Stimulated activated CD4-positive, alpha-beta T cell treated with anti-CD3 and anti-CD28 coated beads, Interleukin-12 subunit alpha, Interleukin-12 subunit beta, amount 100 ng/mL, for 48 hours (primary cell): ENCODE measurements around the gene OSBPL3.
"Not testable (repeated sequence)": the region's sequence is repeated elsewhere in the genome, so short reads cannot be mapped to it uniquely, and the experiment has no call there.

Source experiments
- DNase-seq, 3 donors: peaks; one replicate each; pipeline ENCODE4 v3.0.0-alpha.2; 2020; ENCODE audit warnings: low read depth in 2 of 3, low spot score in 1 of 3

Gene OSBPL3

DNA sequence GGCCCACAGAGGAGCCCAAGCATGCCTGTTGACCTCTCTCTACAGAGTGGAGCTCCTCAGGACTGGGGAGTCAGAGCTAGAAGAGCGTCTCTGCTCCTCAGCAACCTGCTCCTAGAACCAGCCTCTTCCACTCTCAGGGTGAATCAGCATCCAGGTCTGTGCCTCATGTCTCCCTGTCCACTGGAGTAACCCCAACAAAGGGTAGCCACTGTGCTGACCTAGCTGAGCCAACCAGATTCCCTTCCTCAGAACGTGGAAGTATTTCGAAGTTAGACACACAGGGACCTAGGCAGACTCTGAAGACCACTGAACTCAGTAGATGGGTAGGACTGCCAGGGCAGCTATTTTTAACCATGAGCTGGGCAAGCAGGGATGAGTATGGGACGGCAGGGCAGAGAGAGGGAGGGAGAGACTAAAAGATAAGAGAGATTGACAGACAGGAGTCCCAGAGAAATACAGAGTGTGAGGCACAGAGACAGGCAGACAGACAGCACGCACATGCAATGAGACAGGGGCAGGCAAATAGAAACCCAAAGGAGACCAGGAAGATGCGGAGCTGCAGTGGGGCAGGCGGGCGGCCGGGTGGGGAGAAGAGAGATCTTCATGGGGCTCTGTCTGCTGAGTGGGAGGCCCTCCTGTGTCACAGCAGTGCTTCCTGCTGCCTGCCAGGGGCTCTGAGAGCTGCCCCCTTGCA lies 56.7 kb downstream of the OSBPL3 start:
- DNase-seq: no peak

DNA sequence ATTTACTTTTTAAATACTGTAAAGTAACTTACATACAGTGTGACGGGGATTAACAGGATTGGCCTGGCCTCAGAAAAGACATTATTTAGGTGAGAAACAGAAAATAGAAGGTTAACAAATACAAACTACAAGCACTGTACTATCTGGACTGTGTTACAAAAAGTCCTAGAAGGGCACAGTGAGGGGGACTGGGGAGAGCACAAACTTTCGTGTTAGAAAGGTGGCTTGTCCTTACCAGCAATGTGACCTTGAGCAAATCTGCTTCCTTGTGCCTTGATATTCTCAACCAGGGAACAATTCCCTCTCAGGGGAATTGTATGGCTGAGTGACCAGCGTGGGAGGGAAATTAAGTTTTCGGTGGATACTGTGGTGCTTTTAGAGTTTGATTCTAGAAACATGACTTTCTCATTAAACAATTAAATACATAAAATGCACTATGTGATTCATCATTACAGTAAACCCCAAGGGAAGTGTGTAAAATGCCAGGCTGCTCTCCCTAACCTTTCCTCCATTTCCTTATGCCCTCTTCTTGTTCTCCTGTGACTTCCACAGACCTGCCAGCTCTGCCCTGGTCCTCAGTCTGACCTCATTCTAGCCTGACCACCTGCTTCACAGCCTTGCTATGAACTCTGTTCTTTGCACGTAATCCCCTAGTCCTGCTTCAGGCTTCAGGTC lies 57.7 kb downstream of the OSBPL3 start:
- DNase-seq: no peak

DNA sequence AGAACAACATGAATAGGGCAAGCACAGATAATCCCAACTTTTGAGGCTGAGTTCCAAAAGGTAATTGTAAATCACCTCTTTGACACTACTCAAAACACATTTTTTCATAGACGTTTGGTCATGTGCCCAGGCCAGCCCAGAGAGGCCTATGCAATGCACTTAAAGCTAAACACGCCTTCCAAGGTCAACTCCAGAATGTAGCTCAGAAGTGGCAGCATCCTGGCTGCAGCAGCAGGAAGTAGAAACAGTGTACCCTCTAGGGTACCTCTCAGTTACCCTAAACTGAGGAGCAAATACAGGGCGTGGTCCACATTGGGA lies 58.7 kb downstream of the OSBPL3 start:
- no peak for DNase-seq

DNA sequence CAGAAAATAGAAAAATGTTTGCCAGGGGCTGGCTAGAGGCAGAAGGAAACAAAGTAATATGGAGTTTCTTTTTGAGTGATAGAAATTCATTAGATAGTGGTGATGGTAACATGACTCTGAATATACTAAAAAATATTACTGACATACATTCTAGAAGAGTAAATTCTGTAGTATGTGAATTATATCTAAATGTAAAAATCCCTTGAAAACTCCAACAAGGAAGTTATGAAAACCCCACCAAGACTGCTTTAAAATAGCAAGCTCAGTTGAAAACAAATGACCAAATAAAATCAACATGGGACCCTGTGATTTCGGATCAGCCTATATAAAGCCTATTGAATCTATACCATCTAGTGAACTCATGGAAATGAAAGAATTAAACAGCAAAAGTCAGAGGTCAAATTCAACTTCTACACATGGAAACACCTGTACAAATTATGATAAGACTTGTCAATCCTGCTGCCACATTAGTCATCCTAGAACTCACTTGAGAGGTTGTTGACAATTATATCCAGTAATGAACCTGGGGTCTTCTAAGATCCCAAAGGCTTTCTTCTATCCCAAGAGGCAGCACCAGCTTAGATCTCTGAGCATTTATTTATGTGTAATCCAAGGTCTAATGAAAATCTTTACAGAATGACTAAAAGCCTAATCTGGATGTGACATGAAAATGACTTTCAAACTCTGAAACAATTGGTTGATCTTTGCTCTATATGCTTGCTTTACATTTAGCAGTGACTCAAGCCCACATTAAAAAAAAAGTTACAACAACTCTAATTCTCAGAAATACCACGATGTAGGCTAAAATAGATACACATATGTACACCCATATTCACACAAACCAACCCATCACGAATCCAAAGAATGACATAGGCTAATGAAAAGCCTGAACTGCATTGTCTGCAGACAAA lies 59.3 kb downstream of the OSBPL3 start:
- DNase-seq: no peak

DNA sequence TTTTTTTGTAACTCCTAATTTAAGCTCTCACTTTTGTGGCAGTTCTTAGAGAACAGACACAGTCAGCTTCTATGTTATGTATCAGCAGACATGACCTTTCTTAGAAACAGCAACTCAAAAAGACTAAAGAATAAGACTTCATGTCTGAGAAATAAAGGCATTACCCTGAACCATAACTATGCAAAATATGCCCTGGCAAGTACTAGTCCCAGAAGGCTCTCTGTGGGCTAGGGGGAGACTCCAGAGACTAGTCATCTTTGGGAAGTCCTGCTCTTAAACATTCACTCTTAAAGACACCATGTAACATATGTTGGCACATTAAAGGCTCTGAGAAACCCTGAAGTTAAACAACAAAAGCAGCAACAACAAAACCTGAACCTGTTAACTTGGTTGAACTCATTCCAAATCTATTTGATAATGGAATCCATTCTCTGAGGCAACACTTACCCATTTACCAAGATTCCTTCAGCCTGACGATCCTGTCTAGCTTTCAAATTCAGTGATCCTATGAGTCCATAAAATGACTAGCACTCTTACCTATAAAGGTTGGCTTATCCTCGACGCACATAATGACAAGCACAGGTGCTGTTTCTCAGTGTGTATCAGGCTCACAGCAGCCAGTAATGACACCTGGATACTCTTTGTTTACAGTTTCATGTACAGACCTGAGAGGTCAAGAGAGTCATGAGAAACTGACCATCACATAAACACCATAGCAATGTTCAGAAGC lies 62.3 kb downstream of the OSBPL3 start:
- DNase-seq: no peak

DNA sequence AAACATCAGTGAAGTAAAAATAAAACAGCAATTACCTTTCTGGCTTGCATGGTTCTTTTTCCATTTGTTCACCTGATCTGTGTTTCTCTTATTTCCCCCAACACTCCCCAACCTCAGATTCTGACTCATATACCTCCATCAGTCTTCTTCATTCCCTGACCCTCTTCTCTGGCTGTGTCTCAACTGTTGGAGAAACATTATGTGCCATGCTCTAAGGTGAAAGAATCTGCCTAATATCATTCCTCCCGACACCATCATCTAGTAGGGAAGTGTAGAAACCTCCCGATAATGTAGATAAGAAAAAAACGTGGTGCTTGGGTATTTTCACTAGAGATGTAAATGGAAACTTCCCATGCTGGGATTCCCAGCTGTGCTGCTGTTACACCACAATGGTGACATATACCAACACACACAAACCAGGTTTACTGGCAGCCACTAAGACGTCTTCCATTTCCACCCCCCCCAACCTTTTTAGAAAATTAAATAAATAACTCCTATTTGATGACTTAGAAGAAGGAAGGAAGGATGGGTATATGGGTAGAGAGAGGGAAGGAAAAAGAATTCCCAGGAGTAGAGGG lies 63.4 kb downstream of the OSBPL3 start:
- no peak for DNase-seq

DNA sequence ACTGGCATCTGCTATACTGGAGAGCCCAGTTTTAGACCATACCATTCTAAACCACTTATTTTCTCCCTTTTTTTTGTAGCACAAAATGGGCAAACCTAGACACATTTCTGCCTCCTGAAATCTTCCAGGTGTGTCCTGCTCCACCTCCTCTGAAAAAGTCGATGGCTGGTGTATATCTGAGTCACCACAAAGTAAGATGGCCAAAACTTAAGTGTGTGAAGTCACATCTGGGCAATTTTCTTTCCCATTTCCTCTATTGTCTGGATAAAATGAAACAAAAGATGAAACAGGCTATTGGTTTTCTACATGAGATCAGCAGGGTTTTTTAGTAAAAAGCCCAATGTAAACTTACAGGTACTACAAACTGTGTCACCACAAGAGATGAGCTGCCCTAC lies 65.5 kb downstream of the OSBPL3 start:
- no peak for DNase-seq

DNA sequence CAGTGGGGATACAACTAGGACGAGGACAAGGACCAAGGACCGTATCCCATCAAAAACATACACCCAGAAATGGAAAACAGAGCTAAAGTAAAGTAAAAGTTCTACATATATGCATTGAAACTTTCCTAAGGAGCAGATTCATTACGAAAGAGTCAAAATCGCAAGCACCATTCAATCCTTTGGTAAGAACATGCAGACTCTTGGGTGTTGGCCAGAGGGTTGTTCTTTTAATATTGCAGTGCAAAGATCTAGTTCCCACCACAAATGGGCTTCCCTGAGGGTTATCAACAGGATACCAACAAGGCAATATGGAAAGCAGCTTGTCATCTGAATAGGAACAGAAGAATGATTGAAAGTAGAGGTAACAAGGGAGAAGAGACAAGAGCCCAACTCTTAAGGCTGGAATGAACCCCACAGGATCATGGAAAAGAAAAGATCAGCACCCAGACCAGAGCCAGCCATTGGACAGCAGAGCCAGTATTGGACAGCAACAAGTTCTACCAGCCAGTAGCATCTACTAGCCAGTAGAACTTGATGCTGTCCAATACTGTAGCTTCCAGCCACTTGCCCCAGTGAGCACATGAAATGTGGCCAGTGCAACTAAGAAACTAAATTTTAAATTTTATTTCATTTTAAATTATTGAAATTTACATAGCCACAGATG lies 66.0 kb downstream of the OSBPL3 start:
- DNase-seq: no peak

DNA sequence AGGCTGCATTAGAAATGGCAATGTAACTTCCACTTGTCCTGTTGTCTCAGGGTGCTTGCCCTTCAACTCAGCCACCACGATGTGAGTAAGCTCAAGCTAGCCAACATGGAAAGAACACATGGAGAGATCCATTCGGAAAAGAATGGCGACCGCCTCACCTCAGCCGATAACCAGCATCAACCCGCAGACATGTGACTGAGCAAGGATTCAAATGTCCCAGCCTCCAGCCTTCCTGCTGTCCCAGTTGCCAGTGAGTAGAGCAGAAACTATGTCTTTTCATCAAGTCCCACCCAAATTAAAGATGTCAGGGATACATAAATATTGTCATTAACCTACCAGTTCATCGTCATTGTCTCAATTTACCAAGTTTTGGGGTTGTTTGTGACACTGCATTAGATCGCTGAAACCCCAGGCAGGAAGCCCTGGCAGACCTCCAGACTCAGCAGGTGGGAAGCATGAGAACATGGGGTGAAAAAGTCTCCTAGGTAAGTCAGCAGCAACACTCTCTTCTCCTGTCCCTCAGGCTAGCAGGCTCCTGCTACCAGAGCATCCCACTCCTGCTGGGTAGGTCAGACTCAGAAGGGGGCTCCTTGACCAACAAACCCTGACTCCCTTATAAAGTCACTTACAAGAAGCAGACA lies 67.0 kb downstream of the OSBPL3 start:
- DNase-seq: no peak

DNA sequence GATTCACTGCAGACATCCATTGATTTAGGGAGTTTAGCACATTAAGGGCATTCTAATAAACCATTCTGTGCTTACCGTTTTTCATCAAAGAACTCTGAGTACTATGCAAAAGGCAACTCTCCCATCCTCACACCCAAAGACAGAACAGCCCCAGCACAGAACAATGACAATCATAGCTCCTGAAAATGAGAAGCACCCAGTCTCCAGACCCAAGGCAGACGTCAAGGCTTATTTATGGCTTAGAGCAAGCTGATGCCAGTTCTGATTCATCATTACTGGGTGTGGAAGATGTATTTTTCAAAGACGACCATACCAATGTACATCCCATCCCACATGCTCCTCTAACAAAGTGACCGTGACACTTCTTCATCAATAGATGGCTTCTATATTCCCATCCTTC lies 67.6 kb downstream of the OSBPL3 start:
- DNase-seq: no peak

DNA sequence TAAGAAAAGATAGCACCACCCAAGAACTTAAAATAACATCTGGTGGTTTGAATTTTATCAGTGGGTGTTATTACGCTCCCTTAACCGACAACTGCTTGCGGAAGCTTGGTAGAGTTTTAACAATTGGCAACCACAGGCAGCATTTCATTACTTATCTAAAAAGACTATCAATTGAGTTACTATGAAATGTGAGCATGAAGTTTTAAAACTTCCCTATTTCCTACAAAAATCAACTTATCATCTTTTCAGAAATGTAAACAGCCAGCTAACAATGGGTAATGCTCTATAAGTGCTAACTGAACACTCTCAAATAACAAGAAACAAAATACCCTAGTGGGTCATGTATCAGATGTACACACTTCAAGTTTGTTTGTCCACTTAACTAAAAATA lies 68.8 kb downstream of the OSBPL3 start:
- no peak for DNase-seq

DNA sequence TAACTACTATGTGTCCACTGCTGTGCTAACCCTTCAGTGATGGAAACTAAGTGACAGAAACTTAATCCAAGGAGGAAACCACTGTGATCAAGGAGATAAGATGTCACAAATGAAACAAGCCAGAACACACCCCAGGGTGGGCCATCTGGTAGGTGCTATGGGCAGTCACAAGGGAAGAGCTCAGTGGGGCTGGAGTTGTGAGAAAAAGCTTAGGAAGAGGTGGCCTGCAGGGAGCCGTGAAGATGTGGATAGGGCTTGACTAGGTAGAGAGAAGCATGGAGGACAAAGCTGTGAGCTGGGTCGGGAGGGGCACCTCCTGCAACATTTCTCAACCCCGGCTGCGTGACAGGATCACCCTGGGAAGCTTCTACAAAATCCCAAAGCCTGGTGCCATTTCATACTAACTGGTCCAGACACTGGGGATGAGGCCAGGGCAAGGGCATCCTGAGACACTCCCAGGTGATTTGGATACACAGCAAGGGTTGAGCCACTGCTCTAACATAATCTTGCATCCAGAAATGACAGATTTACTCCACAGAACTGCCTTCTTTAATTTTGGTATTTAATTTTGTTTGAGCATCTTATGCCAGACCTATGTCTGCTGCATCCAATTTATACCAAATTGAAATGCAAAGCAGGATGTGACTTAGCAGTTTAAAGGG lies 69.3 kb downstream of the OSBPL3 start:
- DNase-seq: no peak

DNA sequence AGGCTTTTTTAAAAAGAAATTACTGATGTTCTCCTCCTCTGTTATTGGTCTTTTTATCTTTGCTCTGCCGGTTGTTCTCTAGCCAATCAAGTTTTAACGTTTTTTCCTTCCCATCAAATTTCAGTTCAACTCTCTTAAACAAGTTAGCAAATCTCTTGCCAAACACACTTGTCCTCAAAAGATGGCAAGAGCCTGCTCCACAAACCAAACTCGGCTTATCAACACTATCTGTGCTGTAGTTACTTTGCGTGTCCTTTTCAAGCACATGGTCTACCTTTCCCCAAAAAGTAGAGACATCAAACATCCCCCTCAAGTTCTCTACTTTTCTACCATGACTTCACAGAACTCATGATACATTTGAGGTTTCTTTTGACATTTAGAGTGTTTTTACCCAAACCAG lies 71.3 kb downstream of the OSBPL3 start:
- no peak for DNase-seq

DNA sequence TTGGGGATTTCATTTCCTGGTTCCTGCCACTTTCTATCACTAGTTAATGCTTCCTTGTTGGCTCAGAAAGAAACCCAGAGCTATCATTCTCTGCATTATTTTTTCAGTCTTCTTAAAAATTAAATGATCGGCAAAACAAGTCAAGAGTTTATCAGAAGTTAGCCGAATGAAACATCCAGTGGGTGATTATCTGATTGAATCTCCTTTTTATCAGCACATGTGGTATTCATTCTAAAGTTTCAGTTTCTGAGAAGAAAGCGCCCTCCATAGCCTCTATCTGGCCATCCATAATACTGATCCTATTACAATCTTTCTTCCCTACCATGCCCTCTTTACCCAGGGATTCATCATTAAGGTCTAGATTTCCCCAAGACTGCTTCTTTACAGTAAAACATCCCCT lies 71.8 kb downstream of the OSBPL3 start:
- DNase-seq: no peak

DNA sequence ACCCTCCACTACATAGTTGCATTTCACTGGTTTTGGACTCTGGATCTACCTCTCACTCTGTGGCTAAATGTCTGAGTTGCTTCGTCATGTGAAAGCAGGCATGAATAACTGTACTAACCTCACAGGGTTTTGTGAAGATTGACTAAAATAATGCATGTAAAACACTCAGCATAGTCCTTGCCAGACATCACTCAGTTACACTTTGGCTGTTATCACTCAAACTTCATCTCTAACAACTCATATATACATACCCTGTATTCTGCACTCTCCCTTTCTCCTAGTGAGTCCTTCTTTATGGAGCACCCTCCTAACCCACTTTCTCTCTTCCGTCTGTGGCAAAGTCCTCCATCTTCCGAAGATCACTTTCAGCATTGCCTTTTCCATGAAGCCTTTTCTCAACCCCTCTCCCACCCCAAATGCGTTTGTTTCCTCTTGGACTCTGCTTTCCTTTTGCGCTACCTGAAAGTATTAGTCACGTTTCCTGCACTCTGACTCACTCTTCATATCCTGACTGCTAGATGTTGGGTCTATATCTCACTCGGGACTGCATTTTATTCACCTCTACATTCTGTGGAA lies 72.6 kb downstream of the OSBPL3 start:
- DNase-seq: peak in 1 of 3 donors; percentile 43

DNA sequence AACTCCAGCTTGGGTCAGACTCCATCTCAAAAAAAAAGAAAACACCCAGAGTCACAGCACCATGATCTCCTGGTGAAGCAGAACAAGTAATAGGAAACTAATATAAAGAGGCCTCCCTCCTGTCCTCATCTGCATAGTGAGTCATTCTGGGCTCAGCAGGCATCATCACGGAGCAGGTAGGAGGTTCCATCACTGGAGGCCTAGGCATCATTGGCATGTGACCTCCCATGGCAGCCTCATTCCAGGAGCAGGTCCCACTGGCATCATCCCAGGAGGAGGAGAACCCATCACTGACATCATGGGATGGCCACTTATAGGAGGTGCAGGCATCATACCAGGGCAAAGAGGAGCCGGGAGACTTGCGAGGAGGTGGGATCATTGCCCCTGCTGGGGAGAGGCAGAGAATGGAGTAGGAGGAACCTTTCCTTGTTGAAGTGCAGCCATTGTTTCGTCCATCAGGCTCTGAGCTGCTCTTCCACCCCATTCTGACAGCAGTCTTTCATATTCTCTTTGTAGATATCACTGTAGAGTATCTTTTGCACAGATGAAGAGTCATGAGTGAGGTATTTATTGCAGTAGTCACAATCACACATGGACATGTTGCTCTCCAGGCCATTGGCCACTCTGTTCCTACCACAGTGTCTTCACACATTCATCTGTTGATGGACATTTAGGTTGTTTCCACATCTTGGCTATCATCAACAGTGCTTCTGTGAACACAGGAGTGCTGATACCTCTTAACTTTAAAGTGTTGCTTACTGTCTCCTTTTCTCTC lies 73.8 kb downstream of the OSBPL3 start:
- DNase-seq: peak in 1 of 3 donors; percentile 35

DNA sequence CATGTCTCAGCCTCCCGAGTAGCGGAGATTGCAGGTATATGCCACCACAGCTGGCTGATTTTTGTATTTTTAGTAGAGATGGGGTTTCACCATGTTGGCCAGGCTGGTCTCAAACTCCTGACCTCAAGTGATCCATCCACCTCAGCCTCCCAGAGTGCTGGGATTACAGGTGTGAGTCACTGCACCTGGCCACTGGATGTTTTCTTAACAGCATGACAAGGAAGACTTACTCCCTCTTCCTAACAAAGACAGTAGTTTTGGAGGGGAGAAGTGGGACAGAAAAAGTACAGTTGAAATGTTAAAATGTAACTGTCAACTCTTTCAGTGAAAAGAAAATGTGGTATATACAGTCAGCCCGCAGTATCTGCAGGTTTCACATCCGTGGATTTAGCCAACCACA lies 76.0 kb downstream of the OSBPL3 start:
- not testable (repeated sequence) for DNase-seq

DNA sequence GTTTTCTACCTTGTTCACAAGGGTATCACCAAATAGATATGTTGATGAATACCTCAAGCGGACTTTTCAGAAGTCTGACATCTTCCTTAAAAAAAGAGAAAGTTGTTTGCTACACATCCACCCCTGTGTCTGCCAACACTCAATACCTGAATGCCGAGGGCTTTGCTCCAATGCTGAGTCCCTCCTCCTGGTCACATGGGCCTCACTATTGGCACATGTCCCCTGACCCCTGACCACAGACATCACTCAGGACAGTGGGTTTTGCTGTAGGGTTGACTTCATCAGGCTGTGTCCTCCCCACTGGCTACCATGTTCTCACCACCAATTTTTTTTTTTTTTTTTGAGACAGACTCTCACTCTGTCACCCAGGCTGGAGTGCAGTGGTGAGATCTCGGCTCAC lies 76.4 kb downstream of the OSBPL3 start:
- no peak for DNase-seq
